ENCODE results near the gene PDE4D.

The PDE4D gene

DNA sequence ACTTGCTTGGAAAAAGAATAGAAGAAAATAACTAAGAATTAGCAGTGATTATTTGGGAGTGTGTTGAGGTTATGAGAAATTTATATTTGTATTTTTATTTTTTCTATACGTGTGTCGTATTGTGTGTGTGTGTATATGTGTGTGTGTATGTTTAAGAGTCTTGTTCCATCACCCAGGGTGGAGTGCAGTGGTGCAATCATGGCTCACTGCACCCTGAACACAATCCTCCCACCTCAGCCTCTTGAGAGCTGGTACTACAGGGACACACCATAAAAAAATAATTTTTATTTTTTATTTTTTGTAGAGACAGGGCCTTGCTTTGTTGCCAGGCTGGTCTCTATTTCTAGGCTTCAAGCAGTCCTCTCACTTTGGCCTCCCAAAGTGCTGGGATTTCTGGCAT is 643.8 kb downstream of the PDE4D start:
- no peak overlapping the region for H3K27ac ChIP-seq (ENCODE audit: low read length)

DNA sequence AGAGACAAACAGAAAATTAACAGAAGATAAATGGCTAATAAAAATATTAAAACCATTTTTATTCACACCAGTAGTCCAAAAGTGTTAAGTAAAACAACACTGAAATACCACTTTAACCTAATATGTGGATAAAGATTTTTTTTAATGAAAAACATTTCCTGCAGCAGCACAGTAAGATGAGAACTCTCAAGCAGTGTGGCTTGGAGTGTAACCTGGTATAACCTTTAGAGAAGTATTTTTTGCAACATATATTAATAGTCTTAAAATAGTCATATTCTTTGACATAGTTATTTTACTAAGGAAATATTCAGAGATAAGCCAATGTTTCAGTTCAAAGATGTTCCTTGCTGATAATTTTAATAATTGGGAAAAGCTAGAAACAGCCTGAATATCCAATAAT is 644.4 kb downstream of the PDE4D start:
- Histone ChIP-seq H3K9ac (ENCODE audit: low read depth, low read length) (no peak overlapping the region), H3K9me3 (ENCODE audit: insufficient read depth, low read depth, low read length) (no peaks in the 10 kb centered on the region), H3K27ac (ENCODE audit: low read length) (no peak overlapping the region), H3K36me3 (ENCODE audit: insufficient read depth, low read depth, low read length) (no peaks in the 10 kb centered on the region), H3K27me3 (ENCODE audit: insufficient read depth, low read length) (no peaks in the 10 kb centered on the region), H3K4me3 (ENCODE audit: low read length) (no peak overlapping the region), H3K4me1 (ENCODE audit: insufficient read depth, low read length) (no peaks in the 10 kb centered on the region)

More for the DNA sequence above, 643.8 kb downstream of the PDE4D start:
- no peaks in the 10 kb centered on the region for H3K9me3 ChIP-seq (ENCODE audit: insufficient read depth, low read depth, low read length)
- no peaks in the 10 kb centered on the region for H3K36me3 ChIP-seq (ENCODE audit: insufficient read depth, low read depth, low read length)
- no peaks in the 10 kb centered on the region for H3K27me3 ChIP-seq (ENCODE audit: insufficient read depth, low read length)
- H3K4me1 ChIP-seq (ENCODE audit: insufficient read depth, low read length): no peaks in the 10 kb centered on the region
- H3K9ac ChIP-seq (ENCODE audit: low read depth, low read length): no peak overlapping the region
- no peak overlapping the region for H3K4me3 ChIP-seq (ENCODE audit: low read length)

DNA sequence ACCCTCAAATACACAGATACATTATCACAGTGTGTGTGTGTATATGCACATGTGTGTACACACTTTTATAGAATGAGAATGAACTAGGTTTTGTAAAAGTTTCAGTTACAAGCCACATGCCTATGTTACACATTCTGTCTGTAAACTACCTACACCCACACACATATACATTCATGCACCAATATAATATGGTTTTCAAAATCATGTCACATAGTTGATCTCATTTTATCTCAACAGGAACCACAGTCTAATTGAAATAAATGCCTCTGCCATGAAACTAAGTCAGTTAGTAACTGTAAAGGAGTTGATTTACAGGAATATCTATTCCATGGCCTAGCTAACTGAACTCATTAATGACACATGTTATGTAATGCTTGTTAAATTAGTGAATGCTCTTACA is 646.6 kb downstream of the PDE4D start:
- Histone ChIP-seq H3K9ac (ENCODE audit: low read depth, low read length) (no peak overlapping the region), H3K27ac (ENCODE audit: low read length) (no peak overlapping the region)

DNA sequence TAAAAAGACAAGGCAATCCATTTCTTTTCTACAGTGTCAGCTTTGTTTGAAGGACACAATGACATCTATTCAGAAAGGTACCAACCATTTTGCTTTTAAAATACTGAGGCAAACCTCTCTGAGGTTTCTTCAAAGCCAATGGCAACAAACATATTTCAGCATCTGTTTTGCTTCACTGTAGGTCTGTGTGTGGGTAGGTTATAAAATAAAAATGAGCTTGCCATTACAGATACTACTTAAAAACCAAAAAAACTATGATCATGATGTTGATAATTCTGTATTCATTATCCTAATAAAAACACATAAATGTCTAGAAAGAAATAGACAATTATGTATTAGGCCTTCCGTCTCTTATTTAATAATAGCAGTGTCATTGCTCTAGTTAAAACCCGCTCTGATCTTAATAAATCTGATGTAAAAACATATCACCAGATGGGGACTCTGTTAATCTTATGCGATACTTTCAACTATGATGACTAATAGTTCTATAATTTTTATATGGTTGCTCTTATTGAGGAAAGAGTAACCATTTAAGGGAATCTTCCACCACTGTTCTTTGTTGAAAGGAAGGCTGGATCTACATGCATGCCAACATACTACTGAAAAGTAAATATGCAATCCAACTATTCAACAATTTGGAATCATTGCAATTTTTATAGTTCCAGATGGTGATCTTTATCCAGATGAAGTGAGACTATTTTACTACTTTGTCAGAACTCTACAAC is 647.2 kb downstream of the PDE4D start:
- no peaks in the 10 kb centered on the region for H3K27me3 ChIP-seq (ENCODE audit: insufficient read depth, low read length)
- H3K36me3 ChIP-seq (ENCODE audit: insufficient read depth, low read depth, low read length): no peaks in the 10 kb centered on the region
- no peak overlapping the region for H3K9ac ChIP-seq (ENCODE audit: low read depth, low read length)
- H3K4me1 ChIP-seq (ENCODE audit: insufficient read depth, low read length): no peaks in the 10 kb centered on the region
- H3K9me3 ChIP-seq (ENCODE audit: insufficient read depth, low read depth, low read length): no peaks in the 10 kb centered on the region
- H3K27ac ChIP-seq (ENCODE audit: low read length): no peak overlapping the region
- no peak overlapping the region for H3K4me3 ChIP-seq (ENCODE audit: low read length)

More for the DNA sequence above, 646.6 kb downstream of the PDE4D start:
- no peaks in the 10 kb centered on the region for H3K4me1 ChIP-seq (ENCODE audit: insufficient read depth, low read length)
- no peaks in the 10 kb centered on the region for H3K27me3 ChIP-seq (ENCODE audit: insufficient read depth, low read length)
- no peaks in the 10 kb centered on the region for H3K36me3 ChIP-seq (ENCODE audit: insufficient read depth, low read depth, low read length)
- no peaks in the 10 kb centered on the region for H3K9me3 ChIP-seq (ENCODE audit: insufficient read depth, low read depth, low read length)
- no peak overlapping the region for H3K4me3 ChIP-seq (ENCODE audit: low read length)

DNA sequence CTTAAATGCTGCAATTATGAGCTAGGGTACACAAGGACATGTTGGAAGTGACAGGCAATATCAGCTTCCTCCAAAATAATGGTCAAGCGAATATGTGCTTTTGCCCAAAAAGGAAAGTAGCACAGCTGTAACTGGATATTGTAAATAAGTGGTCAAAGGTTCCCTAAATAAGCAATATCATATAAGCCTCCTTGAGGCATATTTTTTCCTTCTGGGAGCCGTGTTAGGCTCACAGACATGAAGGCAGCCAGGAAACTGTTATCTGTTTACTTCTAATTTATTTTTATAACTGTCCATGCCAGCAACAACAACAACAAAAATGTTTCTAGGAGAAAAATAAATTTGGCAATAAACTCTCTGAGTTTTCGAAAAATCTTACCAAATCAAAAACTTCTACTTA is 648.3 kb downstream of the PDE4D start:
- Histone ChIP-seq H3K9me3 (ENCODE audit: insufficient read depth, low read depth, low read length) (no peaks in the 10 kb centered on the region), H3K4me1 (ENCODE audit: insufficient read depth, low read length) (no peaks in the 10 kb centered on the region), H3K9ac (ENCODE audit: low read depth, low read length) (no peak overlapping the region), H3K4me3 (ENCODE audit: low read length) (no peak overlapping the region), H3K27ac (ENCODE audit: low read length) (no peak overlapping the region), H3K36me3 (ENCODE audit: insufficient read depth, low read depth, low read length) (no peaks in the 10 kb centered on the region), H3K27me3 (ENCODE audit: insufficient read depth, low read length) (no peaks in the 10 kb centered on the region)

DNA sequence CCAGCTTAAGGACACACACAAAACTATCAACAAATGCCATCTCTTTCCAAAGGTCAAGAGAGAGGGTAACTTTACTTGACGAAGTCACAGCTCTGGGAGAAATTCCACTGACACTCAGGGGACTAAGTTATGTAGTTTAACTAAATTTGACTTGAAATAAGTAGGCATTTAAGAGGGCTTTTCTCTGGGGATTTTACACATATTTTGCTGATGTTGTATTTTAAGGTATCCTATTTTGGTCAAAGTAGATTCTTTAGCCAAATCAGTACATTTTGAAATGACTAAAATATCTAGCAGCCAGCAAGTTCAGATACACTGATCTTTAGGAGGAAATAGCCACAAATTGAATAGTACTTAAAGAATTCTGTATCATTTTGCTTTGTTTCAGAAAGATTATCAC is 652.0 kb downstream of the PDE4D start:
- H3K4me3 ChIP-seq (ENCODE audit: low read length): no peak overlapping the region
- no peaks in the 10 kb centered on the region for H3K9me3 ChIP-seq (ENCODE audit: insufficient read depth, low read depth, low read length)
- H3K9ac ChIP-seq (ENCODE audit: low read depth, low read length): no peak overlapping the region
- H3K27me3 ChIP-seq (ENCODE audit: insufficient read depth, low read length): no peaks in the 10 kb centered on the region
- H3K36me3 ChIP-seq (ENCODE audit: insufficient read depth, low read depth, low read length): no peaks in the 10 kb centered on the region
- no peaks in the 10 kb centered on the region for H3K4me1 ChIP-seq (ENCODE audit: insufficient read depth, low read length)
- no peak overlapping the region for H3K27ac ChIP-seq (ENCODE audit: low read length)

DNA sequence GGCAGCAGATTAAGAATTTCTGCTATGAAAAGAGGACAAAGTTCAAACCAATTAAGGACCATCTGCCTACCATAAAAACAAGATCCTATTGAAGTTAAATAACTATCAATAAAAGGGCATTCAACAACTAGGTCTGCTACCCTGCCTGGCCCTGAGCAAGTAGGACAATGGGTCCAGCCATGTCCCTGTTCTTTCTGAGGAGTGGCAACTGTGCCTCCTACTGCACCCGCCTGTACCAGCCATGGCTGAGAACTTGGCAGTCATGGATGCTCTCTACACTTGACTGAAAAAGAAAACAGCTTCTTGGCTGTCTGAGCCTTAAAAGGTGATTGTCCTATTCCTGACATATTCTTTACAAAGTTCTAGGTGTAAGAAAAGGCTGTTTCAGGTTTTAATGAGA is 652.4 kb downstream of the PDE4D start:
- no peaks in the 10 kb centered on the region for H3K27me3 ChIP-seq (ENCODE audit: insufficient read depth, low read length)
- H3K9me3 ChIP-seq (ENCODE audit: insufficient read depth, low read depth, low read length): no peaks in the 10 kb centered on the region
- H3K36me3 ChIP-seq (ENCODE audit: insufficient read depth, low read depth, low read length): no peaks in the 10 kb centered on the region
- no peak overlapping the region for H3K27ac ChIP-seq (ENCODE audit: low read length)
- H3K4me1 ChIP-seq (ENCODE audit: insufficient read depth, low read length): no peaks in the 10 kb centered on the region
- no peak overlapping the region for H3K4me3 ChIP-seq (ENCODE audit: low read length)
- no peak overlapping the region for H3K9ac ChIP-seq (ENCODE audit: low read depth, low read length)

DNA sequence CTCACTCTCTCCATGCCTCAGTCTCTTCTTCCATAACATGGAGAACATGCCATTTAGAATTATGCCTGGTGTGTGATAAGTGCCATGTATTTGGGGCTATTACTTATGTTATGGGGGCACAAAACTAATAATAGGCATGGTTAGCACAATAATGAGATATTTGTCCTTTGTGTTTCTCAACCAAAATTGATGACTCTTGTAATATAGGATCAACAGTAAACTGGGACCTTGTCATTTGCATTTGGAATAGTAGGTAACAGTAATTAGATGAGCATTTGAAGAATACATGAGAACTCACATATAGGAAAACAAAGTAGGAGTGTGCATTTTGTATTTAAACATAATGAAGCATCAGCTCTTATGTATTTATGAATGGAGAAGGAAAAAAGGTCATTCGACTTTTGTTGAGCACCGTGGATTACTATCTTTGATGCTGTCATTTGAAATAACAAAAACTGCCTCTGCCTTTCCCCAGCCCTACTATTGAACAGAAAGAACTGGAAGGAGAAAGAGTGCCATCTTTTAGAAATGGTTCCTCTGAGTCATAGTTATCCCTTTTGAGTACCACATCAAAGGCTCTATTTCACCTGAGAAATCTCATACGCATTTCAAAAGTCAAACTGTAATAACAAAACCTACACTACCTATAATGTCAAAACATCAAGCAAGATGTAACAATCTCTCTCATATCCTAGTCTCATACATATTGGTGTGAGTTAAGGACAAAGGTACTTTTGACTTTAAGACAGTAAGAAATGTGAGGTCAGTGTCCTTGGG is 655.2 kb downstream of the PDE4D start:
- Histone ChIP-seq H3K36me3 (ENCODE audit: insufficient read depth, low read depth, low read length) (no peaks in the 10 kb centered on the region), H3K27ac (ENCODE audit: low read length) (no peak overlapping the region), H3K9me3 (ENCODE audit: insufficient read depth, low read depth, low read length) (no peaks in the 10 kb centered on the region), H3K4me1 (ENCODE audit: insufficient read depth, low read length) (no peaks in the 10 kb centered on the region), H3K9ac (ENCODE audit: low read depth, low read length) (no peak overlapping the region), H3K4me3 (ENCODE audit: low read length) (no peak overlapping the region), H3K27me3 (ENCODE audit: insufficient read depth, low read length) (no peaks in the 10 kb centered on the region)

DNA sequence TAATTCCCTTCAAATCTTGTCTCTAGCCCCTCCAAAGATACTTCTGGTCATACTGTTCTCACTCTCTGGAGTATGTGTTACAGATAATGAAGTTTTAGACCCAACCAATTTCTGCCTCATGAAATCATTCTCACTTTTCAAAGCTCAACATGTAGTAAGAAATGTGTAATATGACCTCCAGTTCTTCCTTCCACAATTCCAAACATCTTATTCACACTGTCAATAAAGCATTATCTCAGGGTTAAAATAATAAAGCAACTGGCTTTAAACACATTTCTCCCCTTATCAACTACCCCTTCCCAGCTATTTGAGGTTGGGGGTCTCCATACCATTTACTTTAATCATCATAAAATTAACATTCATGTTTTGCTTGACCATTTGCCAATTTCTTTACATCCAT is 656.5 kb downstream of the PDE4D start:
- Histone ChIP-seq H3K4me1 (ENCODE audit: insufficient read depth, low read length) (no peaks in the 10 kb centered on the region), H3K27me3 (ENCODE audit: insufficient read depth, low read length) (no peaks in the 10 kb centered on the region)

DNA sequence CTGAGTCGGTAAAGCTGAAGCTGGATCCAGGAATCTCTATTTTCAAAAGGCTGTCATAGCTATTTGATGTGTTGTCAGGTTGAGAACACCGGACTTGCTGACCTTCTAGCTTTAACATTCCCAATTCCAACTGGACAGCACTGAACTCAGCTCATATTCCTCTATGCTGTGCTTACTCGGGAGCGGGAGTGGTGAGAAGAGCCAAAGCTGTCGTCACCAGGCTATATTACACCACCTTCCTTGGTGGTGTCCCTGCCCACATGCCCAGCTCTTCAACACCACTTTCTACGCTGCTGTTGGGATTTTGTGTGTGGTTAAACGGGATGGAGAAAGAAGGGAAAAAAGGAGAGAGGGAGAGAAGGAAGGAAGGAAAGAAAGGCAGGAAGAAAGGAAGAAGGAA is 657.1 kb downstream of the PDE4D start:
- H3K4me1 ChIP-seq (ENCODE audit: insufficient read depth, low read length): no peaks in the 10 kb centered on the region
- no peak overlapping the region for H3K9ac ChIP-seq (ENCODE audit: low read depth, low read length)
- H3K9me3 ChIP-seq (ENCODE audit: insufficient read depth, low read depth, low read length): no peaks in the 10 kb centered on the region
- H3K4me3 ChIP-seq (ENCODE audit: low read length): no peak overlapping the region
- H3K27me3 ChIP-seq (ENCODE audit: insufficient read depth, low read length): no peaks in the 10 kb centered on the region
- H3K27ac ChIP-seq (ENCODE audit: low read length): no peak overlapping the region
- no peaks in the 10 kb centered on the region for H3K36me3 ChIP-seq (ENCODE audit: insufficient read depth, low read depth, low read length)

More for the DNA sequence above, 656.5 kb downstream of the PDE4D start:
- Histone ChIP-seq H3K9me3 (ENCODE audit: insufficient read depth, low read depth, low read length) (no peaks in the 10 kb centered on the region), H3K4me3 (ENCODE audit: low read length) (no peak overlapping the region), H3K9ac (ENCODE audit: low read depth, low read length) (no peak overlapping the region), H3K27ac (ENCODE audit: low read length) (no peak overlapping the region), H3K36me3 (ENCODE audit: insufficient read depth, low read depth, low read length) (no peaks in the 10 kb centered on the region)

DNA sequence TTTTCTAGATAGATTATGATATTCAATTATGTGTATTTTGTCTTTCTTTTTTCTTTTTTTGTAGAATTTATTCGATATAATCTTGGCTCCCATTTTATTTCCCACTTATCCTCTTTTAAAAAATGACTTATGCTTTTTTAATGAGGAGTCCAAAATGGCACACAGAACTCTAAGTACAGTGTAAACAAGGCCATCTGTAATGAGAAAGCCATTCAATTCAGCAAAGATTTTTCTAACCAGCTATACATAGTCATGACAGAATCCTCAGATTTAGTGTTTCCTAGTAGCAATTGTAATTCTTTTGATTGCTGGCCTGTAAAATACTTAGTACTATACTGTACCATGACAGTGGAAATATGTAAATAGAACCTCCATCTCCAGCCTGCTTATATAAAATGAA is 659.3 kb downstream of the PDE4D start:
- H3K36me3 ChIP-seq (ENCODE audit: insufficient read depth, low read depth, low read length): no peaks in the 10 kb centered on the region
- no peak overlapping the region for H3K4me3 ChIP-seq (ENCODE audit: low read length)
- no peak overlapping the region for H3K27ac ChIP-seq (ENCODE audit: low read length)
- H3K27me3 ChIP-seq (ENCODE audit: insufficient read depth, low read length): no peaks in the 10 kb centered on the region
- no peak overlapping the region for H3K9ac ChIP-seq (ENCODE audit: low read depth, low read length)
- no peaks in the 10 kb centered on the region for H3K9me3 ChIP-seq (ENCODE audit: insufficient read depth, low read depth, low read length)
- H3K4me1 ChIP-seq (ENCODE audit: insufficient read depth, low read length): no peaks in the 10 kb centered on the region
